HG02588 (cell line): ENCODE measurements around the gene CYB5D1.

ENCODE experiments used
- ATAC-seq: cut with Tn5 transposase; IDR thresholded peaks from one replicate; pipeline ENCODE4 v1.9.1; 2021; ENCODE audit warnings: mild to moderate bottlenecking, moderate library complexity; ENCODE audit not compliant: unreplicated experiment

Gene CYB5D1

DNA sequence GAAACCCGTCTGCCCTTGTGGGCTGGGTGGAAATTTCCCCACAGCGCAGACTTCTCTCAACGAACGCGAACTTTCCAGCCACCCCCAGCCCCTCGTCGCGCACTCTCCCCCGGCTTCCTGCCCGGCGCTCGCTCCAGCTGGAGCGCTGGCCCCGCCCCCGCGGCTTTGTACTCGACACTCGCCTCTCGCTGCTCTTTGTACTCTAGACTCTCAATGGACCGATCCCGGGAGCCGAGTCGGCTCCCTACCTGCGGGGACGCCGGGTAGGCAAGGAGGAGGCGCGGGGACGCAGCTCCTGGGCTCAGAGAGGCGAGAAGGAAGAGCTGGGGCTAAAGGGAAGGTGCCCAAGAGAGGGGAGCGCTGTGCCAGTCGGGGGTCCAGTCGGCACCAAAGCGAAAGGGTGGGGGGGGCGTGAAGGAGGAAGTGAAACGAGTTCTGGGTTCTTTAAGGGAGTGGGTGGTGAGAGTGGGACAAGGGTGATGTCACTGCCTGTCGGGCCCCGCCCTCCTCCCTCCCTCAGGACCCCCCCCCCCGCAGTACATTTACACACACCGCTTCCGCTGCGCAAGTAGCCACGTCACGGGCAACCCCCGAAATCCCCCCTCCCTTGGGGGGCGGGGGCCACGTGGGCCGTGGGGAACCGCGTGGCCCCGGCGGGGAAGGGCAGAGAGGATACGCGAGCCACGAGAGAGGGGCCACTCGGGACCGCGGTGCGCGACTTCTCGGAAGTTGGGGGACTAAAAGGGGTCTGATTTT, 14.1 kb upstream of the CYB5D1 start:
- ATAC-seq = peak; percentile 26

DNA sequence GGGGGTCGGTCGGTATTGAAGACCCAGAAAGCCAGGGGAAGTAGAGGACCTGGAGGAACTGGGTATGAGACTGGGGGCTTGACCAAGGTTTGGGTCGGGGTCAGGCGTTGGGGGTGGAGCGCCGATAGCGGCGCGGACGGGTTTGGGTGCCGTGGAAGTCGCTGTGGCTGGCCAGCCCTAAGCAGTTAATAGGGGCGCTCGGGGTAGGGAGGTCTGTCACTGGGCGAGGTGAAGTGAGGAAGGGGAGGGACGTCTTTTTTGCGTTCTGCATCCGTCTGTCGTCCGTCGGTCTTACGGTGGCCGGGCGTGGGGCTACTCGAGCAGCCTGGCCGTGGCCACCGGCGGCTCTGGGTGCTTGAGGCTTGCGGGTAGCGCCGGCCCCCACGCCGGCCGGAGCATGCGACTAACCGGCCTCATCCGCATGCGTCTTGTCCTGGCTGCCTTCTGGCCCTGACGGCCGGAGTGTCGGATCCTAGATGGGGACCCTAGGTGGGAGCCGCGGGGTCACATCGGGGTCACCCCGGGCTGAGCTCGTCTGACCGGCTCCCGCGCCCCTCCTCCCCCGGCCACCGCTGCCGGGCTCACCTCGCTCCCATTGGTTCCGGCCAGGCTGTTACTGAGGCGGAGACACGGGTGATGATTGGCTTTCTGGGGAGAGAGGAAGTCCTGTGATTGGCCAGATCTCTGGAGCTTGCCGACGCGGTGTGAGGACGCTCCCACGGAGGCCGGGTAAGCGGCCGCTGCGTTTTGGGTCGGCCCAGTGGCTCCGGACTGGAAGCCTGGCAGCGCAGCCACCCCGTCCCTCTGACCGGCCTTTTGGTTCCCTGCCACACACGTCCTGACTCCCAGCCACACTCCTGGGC, 13.3 kb upstream of the CYB5D1 start:
- ATAC-seq = peak; percentile 45

DNA sequence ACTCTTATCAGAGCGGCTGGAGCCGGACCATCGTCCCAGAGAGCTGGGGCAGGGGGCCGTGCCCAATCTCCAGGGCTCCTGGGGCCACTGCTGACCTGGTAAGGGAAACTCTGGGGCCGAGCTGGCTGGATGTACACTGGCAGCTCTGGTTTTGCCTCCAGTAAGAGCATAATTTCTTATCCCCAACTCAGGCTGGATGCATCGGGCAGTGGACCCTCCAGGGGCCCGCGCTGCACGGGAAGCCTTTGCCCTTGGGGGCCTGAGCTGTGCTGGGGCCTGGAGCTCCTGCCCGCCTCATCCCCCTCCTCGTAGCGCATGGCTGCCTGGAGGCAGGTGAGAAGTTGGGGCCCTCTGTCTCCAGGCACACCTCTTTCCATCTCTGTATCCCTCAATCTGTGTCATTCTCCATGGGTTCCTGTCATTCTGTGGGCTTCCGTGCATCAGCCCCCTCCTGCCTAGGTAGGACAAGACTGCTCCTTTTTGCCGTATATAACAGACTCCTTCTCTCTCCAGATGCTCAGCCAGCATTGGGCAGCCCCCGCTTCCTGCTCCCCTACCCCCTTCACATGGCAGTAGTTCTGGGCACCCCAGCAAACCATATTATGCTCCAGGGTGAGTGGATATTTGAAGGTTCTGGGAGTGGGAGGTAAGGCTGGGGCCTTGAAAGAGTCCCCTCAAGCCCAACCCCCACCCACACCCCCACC, 12.3 kb upstream of the CYB5D1 start:
- ATAC-seq = no peak

DNA sequence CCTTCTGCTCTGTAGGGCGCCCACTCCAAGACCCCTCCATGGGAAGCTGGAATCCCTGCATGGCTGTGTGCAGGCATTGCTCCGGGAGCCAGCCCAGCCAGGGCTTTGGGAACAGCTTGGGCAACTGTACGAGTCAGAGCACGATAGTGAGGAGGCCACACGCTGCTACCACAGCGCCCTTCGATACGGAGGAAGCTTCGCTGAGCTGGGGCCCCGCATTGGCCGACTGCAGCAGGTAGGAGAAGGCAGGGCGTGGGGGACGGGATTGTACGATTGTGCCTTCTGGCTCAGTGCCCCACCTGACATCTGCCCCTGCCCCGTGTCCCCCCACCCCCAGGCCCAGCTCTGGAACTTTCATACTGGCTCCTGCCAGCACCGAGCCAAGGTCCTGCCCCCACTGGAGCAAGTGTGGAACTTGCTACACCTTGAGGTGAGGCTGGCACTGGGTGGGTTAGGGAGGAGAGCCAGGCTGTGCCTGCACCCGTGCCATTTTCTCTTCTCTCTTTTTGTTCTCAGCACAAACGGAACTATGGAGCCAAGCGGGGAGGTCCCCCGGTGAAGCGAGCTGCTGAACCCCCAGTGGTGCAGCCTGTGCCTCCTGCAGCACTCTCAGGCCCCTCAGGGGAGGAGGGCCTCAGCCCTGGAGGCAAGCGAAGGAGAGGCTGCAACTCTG, 11.6 kb upstream of the CYB5D1 start:
- ATAC-seq = no peak

DNA sequence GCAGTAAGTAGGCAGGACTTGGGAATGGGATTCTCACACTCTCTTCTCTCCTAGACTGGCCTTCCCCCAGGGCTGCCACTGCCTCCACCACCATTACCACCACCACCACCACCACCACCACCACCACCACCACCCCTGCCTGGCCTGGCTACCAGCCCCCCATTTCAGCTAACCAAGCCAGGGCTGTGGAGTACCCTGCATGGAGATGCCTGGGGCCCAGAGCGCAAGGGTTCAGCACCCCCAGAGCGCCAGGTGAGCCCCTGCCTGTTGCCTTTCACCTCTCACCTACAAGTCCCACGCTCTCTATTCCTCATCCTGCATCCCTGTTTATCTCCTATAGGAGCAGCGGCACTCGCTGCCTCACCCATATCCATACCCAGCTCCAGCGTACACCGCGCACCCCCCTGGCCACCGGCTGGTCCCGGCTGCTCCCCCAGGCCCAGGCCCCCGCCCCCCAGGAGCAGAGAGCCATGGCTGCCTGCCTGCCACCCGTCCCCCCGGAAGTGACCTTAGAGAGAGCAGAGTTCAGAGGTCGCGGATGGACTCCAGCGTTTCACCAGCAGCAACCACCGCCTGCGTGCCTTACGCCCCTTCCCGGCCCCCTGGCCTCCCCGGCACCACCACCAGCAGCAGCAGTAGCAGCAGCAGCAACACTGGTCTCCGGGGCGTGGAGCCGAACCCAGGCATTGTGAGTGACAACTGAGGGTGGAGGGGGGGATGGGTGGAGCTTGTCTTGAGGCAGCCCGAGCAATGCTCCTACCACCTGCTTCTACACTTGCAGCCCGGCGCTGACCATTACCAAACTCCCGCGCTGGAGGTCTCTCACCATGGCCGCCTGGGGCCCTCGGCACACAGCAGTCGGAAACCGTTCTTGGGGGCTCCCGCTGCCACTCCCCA, 10.8 kb upstream of the CYB5D1 start:
- no peak for ATAC-seq

- ATAC-seq = no peak
Observed at GRCh38 chr17:7848131-7848579, 9.6 kb upstream of the CYB5D1 start.

DNA sequence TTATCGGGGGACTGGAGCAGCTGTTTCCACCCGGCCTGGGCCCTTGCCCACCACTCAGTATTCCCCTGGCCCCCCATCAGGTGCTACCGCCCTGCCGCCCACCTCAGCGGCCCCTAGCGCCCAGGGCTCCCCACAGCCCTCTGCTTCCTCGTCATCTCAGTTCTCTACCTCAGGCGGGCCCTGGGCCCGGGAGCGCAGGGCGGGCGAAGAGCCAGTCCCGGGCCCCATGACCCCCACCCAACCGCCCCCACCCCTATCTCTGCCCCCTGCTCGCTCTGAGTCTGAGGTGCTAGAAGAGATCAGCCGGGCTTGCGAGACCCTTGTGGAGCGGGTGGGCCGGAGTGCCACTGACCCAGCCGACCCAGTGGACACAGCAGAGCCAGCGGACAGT, 9.1 kb upstream of the CYB5D1 start:
- no peak for ATAC-seq

- no peak for ATAC-seq
Observed at GRCh38 chr17:7849130-7849750, 8.6 kb upstream of the CYB5D1 start.

GRCh38 chr17:7849751-7850504, 7.9 kb upstream of the CYB5D1 start:
- no peak for ATAC-seq

DNA sequence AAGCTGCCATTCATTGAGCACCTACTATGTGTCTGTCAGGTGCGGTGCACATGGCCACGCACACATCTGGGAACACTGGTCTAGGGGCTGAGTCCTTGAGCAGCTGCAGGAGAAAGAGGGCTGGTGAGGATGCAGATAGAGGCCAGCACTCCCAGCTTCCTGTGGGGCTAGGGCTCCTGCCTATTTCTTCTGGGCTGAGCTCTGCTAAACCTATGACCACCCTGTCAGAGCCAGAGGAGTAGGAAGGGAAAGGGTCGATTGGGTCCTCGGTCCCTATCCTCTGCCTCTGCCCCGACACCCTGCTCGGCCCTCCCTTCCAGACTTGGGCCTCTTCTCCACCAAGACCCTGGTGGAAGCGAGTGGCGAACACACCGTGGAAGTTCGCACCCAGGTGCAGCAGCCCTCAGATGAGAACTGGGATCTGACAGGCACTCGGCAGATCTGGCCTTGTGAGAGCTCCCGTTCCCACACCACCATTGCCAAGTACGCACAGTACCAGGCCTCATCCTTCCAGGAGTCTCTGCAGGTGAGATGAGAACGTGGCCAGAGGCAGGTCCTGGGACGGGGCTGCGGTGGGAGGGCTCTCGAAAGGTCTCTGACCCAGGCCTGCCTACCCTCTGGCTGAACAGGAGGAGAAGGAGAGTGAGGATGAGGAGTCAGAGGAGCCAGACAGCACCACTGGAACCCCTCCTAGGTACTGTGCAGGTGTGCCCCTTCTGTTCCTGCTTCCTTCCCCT, 6.9 kb upstream of the CYB5D1 start:
- no peak for ATAC-seq

DNA sequence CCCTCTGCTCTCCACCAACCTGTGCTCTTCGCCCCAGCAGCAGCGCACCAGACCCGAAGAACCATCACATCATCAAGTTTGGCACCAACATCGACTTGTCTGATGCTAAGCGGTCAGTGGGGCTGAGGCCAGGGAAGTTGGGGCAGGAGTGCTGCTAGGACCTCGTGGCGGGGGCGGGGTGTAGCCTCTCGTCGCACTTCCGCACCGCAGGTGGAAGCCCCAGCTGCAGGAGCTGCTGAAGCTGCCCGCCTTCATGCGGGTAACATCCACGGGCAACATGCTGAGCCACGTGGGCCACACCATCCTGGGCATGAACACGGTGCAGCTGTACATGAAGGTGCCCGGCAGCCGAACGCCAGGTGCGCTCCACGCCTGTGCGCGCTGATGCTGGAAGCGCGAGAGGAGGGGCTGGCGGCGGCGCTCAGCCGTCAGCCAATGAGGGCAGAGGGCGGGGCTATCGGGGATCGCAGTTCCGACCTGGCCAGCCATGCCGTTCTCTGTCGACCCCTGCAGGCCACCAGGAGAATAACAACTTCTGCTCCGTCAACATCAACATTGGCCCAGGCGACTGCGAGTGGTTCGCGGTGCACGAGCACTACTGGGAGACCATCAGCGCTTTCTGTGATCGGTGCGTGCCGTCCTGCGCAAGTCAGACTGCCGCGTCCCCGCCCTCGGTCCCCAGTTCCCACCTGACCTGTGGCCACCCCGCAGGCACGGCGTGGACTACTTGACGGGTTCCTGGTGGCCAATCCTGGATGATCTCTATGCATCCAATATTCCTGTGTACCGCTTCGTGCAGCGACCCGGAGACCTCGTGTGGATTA, 6.2 kb upstream of the CYB5D1 start:
- ATAC-seq = peak; percentile 67

DNA sequence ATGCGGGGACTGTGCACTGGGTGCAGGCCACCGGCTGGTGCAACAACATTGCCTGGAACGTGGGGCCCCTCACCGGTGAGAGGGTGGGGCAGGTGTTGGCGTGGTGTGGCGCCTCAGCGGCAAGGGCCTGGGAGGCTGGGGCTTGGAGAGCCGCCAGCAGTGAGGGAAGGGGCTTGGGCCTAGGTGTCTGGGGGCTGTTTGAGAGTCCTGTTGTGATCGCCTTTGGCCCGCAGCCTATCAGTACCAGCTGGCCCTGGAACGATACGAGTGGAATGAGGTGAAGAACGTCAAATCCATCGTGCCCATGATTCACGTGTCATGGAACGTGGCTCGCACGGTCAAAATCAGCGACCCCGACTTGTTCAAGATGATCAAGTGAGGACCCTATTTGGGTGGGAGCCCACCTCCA, 5.5 kb upstream of the CYB5D1 start:
- ATAC-seq = no peak

GRCh38 chr17:7852919-7853690, 4.7 kb upstream of the CYB5D1 start:
- no peak for ATAC-seq

- ATAC-seq = no peak
Observed at GRCh38 chr17:7853691-7854038, 4.1 kb upstream of the CYB5D1 start.

GRCh38 chr17:7854078-7854777, 3.6 kb upstream of the CYB5D1 start:
- ATAC-seq = no peak
